Effector memory CD4-positive, alpha-beta T cell (primary cell): ENCODE measurements around the gene CSTB.

Experiments
- DNase-seq, 3 donors: peaks; one replicate each; pipeline ENCODE4 v3.0.0-alpha.2; 2020
- H3K27ac ChIP-seq: 2 replicates; pipeline ENCODE4 v1.7.0; 2013; ENCODE audit warnings: mild to moderate bottlenecking, low read length, moderate library complexity; ENCODE audit not compliant: insufficient read depth, poor library complexity, severe bottlenecking
- H3K27me3 ChIP-seq: replicated peaks from 2 replicates; pipeline ENCODE4 v1.7.0; 2013; ENCODE audit warnings: mild to moderate bottlenecking, low read length; ENCODE audit not compliant: insufficient read depth, control insufficient read depth, poor library complexity, severe bottlenecking
- H3K36me3 ChIP-seq: 2 replicates; pipeline ENCODE4 v1.7.0; 2013; ENCODE audit warnings: mild to moderate bottlenecking, low read length, moderate library complexity; ENCODE audit not compliant: control insufficient read depth, insufficient read depth
- H3K4me1 ChIP-seq: 2 replicates; pipeline ENCODE4 v1.7.0; 2013; ENCODE audit warnings: low read length, mild to moderate bottlenecking; ENCODE audit not compliant: control insufficient read depth, insufficient read depth, poor library complexity, severe bottlenecking
- H3K4me3 ChIP-seq: 2 replicates; pipeline ENCODE4 v1.7.0; 2013; ENCODE audit warnings: low read length, low read depth, mild to moderate bottlenecking; ENCODE audit not compliant: insufficient read depth, poor library complexity, severe bottlenecking
- H3K9me3 ChIP-seq: 2 replicates; pipeline ENCODE4 v1.7.0; 2013; ENCODE audit warnings: mild to moderate bottlenecking, low read length, moderate library complexity; ENCODE audit not compliant: control insufficient read depth

CSTB gene

DNA sequence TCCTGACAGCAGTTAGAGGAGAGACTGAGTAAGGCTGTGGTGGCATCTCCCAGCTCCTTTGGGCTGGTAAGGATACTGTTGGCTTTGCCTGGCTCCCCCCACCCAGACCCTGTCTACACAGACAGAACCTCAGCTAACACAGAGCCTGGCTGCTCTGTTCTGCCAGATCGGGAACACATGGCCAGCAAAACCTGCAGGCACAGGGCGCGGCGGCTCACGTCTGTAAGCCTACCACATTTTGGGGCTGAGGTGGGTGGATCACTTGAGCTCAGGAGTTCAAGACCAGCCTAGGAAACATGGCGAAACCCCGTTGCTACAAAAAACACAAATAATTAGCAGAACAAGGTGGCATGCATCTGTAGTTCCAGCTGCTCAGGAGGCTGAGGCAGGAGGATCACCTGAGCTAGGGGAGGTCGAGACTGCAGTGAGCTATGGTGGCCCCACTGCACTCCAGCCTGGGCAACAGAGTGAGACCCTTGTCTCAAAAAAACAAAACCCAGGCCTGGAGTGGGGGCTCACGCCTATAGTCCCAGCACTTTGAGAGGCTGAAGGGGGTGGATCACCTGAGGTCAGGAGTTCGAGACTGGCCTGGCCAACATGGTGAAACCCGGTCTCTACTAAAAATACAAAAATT lies 6.7 kb downstream of the CSTB start:
- Histone ChIP-seq H3K27me3 (no peaks in the 10 kb centered on the region), H3K36me3 (peaks cover 16% of the 10 kb centered on the region), H3K27ac (no peak overlapping the region), H3K4me3 (no peak overlapping the region), H3K4me1 (peaks cover under 1% of the 10 kb centered on the region), H3K9me3 (no peaks in the 10 kb centered on the region)
- no peak for DNase-seq

DNA sequence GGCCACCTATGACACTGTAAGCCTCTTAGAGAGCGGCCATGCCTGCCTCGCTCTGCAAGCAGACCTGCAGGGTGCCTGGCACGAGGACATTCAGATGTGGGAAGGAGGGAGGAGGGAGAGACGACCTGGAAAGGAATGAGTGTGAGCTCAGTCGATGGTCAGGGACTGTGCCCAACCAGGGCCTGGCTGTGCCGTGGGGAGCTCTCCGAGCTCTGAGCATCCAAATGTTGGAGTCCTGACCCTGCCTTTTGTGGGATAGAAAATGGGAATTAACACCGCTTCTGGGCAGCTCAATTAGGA lies 7.3 kb downstream of the CSTB start:
- Histone ChIP-seq H3K4me1 (no peaks in the 10 kb centered on the region), H3K27ac (no peak overlapping the region), H3K36me3 (peaks cover 9% of the 10 kb centered on the region), H3K4me3 (no peak overlapping the region), H3K9me3 (no peaks in the 10 kb centered on the region), H3K27me3 (no peaks in the 10 kb centered on the region)
- no peak for DNase-seq

DNA sequence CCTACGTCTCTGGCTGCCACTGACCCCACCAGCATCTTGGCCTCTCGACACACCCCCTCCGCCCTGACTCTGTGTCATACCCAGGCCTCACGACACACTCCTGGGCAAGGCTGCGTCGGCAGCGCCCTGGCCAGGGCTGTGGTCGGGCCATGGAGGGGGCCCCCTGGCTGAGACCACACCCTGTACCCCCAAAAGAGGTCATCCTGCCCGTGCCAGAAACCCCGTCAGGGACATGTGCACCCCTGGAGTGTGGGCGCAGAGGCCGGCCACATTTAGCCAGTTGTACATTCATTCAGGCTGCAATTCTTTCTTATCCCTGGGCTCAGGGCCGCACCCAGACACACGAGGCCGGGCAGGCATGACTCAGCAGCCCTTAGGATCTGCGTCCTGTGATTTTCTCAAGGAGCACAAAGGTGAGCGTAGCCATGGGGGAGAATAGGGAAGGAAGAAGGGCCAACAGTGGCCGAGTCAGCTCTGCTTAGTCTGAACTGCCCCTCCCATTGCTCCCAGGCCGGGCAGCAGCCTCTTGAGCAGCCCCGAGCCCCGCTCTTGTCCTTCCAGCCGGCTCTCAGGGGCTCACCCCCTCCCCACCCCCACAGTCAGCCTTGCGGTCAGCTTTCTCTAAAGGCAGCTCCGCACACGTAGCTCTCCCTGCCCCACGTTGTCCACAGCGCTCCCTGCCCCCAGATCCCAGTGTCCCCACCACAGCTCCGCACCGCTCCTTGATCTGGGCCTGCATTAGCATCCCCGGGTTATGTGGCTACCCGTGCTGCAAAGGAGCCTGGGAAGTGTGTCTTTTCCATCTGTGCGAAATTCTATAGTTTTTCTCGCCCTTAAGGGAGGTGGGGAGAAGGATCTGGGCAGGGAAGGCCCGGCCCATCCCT lies 7.9 kb downstream of the CSTB start:
- H3K27me3 ChIP-seq, result no peaks in the 10 kb centered on the region
- peaks cover 4% of the 10 kb centered on the region for H3K36me3 ChIP-seq
- no peak overlapping the region for H3K4me3 ChIP-seq
- no peaks in the 10 kb centered on the region for H3K9me3 ChIP-seq
- DNase-seq, result no peak
- no peak overlapping the region for H3K27ac ChIP-seq
- no peaks in the 10 kb centered on the region for H3K4me1 ChIP-seq

DNA sequence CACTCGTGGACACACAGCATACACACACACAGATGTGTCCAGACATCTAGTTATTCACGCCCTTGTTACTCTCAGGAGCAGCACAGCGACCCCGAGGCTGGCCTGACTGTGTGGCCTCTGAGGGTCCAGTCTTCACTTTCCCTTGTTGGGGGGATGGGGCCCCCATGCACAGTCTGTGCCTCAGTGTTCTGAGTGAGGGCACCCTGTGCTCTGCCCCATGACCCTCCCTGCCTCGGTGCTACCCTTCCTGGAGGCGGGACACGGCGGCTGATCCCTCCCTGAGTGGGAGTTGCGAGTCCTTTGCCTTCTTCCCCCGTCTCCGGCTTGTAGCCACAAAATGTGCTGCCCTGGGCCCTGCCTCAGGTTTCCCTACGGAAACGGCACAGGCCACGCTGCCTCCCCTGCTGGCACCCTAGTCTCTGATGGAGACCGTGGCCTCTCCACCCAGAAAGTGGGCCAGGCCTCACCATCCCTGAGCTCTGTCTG lies 8.6 kb downstream of the CSTB start:
- Histone ChIP-seq H3K9me3 (no peaks in the 10 kb centered on the region), H3K27me3 (no peaks in the 10 kb centered on the region), H3K4me1 (no peaks in the 10 kb centered on the region), H3K4me3 (no peak overlapping the region), H3K27ac (no peak overlapping the region), H3K36me3 (no peaks in the 10 kb centered on the region)
- DNase-seq, result no peak

DNA sequence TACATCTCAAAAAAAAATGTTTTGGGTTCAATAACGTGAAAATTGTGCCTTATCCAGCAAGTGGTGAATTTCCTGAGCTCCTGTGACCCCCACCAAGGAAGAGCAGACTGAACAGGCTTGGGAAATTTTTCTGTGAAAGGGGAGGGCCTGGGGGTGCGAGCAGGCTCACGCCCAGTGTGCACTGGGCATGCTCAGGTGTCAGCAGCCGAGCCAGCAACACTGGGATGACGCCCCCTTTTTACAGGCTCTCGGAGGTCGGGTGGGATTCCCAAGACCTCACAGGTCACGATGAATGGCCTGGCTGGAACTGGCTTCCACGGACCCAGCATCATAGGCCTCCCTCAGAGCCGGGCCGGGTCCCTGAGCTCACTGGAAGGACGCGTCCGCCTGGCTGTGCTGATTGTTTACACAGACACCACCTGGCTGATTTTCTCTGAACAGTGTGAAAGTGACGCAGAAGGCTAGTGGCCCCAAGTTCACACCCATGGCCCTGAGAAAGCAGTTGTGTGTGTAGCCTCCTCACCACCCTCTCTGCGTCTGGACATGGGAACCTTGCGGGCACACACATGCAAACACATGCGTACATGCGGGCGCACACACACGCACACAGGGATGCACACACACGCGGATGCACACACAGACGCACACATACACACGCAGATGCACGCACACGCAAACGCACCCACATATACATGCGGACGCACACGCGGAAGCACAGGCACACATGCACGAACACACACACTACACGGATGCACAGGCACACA lies 9.2 kb downstream of the CSTB start:
- H3K27me3 ChIP-seq, result no peaks in the 10 kb centered on the region
- H3K27ac ChIP-seq, result no peak overlapping the region
- no peak overlapping the region for H3K4me3 ChIP-seq
- H3K4me1 ChIP-seq, result no peaks in the 10 kb centered on the region
- H3K9me3 ChIP-seq, result no peaks in the 10 kb centered on the region
- DNase-seq, result no peak
- H3K36me3 ChIP-seq, result no peaks in the 10 kb centered on the region

DNA sequence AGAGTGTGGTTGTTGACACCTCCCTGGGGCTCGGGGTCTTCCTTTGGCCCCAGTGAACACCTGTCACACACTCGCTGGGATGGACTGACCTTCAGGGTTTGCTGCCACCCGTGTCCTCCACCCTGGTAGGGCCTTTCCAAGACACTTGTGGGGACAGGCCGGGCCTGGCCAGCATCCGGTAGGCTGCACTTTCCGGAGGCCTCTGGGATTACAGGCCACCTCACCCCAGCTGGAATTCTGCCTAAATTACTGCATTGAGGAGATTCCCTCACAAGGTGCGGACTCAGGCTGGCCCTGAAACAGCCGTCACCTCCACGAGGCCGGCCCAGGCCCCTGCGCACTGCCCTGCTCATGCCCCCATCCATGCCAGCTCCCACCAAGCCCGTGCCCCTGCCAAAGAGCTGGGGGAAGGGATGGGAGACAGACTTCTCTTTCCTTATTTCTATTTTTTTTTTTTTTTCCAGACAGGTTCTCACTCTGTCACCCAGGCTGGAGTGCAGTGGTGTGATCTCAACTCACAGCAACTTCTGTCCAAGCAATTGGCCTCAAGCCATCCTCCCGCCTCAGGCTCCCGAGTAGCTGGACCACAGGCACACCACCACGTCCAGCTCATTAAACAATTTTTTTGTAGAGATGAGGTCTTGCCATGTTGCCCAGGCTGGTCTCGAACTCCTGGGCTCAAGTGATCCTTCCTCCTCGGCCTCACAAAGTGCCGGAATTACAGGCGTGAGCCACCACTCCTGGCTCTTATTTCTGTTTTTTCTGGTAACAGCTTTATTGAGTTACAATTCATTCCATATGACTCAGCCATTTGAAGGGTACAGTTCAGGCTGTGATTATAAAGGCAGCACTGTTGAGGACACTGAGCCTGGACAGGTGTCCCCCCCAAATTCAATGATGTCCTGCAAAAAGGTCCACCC lies 11.3 kb downstream of the CSTB start:
- no peak for DNase-seq
- no peak overlapping the region for H3K4me3 ChIP-seq
- no peaks in the 10 kb centered on the region for H3K27me3 ChIP-seq
- H3K9me3 ChIP-seq, result no peaks in the 10 kb centered on the region
- H3K36me3 ChIP-seq, result no peaks in the 10 kb centered on the region
- no peak overlapping the region for H3K27ac ChIP-seq
- no peaks in the 10 kb centered on the region for H3K4me1 ChIP-seq

DNA sequence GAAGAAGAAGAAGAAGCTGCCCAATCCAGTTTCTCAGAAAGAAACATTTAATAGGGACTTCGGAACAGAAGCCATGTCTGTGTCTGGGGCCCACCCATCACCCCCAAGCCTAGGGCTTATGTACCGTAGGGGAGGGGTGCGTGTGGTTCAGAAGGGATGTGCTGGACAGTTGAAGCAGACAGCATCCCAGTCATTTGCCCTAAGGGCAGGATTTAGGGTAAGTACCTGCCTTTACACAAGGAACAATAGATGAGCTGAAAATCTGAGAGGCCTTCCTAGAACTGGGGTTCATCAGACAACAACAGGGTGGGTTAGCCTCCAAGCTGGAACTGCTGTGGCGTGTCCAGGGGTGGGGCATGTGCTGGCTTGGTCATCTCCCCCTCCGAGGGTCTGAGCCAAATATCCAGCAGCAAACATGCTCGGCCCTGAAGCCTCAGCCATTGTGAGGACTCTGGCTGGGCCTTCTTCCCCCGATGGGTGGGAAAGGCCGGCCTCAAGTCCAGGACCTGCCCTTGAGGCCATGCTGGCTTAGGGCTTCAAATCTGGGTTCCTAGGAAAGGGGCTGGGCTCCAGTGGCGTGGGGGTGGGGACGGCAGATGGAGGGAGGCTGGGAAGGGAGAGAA lies 12.1 kb downstream of the CSTB start:
- Histone ChIP-seq H3K9me3 (no peaks in the 10 kb centered on the region), H3K27ac (no peak overlapping the region), H3K36me3 (no peaks in the 10 kb centered on the region), H3K4me3 (no peak overlapping the region), H3K27me3 (no peaks in the 10 kb centered on the region), H3K4me1 (no peaks in the 10 kb centered on the region)
- no peak for DNase-seq

DNA sequence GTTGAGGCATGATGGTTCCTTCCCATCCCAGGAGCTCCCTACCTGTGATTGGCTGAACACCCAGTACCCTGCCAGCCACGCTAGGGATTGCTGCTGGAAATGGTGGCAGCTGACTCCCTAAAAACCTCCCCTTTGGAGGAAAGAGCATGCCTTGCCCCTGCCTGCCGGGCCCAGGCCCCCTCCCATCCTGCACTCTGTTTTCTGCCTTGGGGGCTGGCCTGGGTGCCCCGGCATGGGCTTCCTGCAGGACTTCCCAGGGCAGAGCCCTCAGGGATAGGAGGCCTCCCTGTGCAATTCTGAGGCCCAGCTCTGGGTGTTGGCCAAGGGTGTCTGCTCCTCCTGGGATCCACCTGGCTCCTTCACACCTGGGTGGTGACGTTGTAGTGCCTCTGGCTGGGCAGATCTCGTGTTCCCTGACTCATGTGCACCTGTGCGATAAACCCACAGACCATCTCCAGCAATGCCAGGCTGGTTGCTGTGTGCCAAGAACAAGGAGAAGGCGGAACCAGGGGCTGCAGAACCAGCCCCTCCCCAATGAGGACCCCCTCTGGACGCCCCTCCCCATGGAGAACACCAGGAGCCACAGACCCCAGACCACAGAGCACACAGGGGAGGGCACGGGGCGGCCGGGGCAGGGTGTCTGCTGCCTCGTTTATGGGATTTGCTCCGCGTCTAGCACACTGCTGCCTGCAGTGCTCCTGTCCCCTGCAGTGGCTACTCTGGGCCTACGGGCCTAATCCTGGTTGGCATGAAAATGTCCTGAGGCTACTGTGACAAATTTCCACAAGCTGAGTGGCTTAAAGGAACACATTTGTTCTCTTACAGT lies 13.6 kb downstream of the CSTB start:
- Histone ChIP-seq H3K9me3 (no peaks in the 10 kb centered on the region), H3K4me3 (no peak overlapping the region), H3K27me3 (no peaks in the 10 kb centered on the region), H3K36me3 (no peaks in the 10 kb centered on the region), H3K4me1 (no peaks in the 10 kb centered on the region), H3K27ac (no peak overlapping the region)
- no peak for DNase-seq
